Colon (tissue), 2 donors: ENCODE measurements around the gene ADH4.
"Not testable (repeated sequence)": the region's sequence is repeated elsewhere in the genome, so short reads cannot be mapped to it uniquely, and the experiment has no call there.

Experiments
- FAIRE-seq: peaks from 2 replicates; lab custom pipeline; 2012; peaks lifted over from hg19 to GRCh38; lab: Jason Lieb, UNC
- donor health status: control.
- donor health status: control.

ADH4 gene

GRCh38 chr4:99144070-99144469, at the start of gene ADH4:
TSS of gene ADH4 (minus strand) at chr4:99144297. CDS start at chr4:99144222, 75 bp downstream.
- no peak for FAIRE-seq

GRCh38 chr4:99190336-99190735, 46.2 kb upstream of the ADH4 start:
- FAIRE-seq, result no peak

- not testable (repeated sequence) for FAIRE-seq
Observed at GRCh38 chr4:99189900-99190299, 45.8 kb upstream of the ADH4 start.

- FAIRE-seq, result no peak
Observed at GRCh38 chr4:99186029-99186428, 41.9 kb upstream of the ADH4 start.

GRCh38 chr4:99185581-99185980, 41.5 kb upstream of the ADH4 start:
- FAIRE-seq, result no peak

GRCh38 chr4:99180382-99181070, 36.4 kb upstream of the ADH4 start:
- FAIRE-seq, result no peak

GRCh38 chr4:99179626-99180025, 35.5 kb upstream of the ADH4 start:
- no peak for FAIRE-seq

- FAIRE-seq, result no peak
Observed at GRCh38 chr4:99179178-99179577, 35.1 kb upstream of the ADH4 start.

GRCh38 chr4:99166544-99166943, 22.4 kb upstream of the ADH4 start:
- no peak for FAIRE-seq

GRCh38 chr4:99165978-99166377, 21.9 kb upstream of the ADH4 start:
- FAIRE-seq, result no peak

GRCh38 chr4:99161373-99162099, 17.4 kb upstream of the ADH4 start:
- FAIRE-seq, result no peak

GRCh38 chr4:99159699-99160098, 15.6 kb upstream of the ADH4 start:
- no peak for FAIRE-seq

GRCh38 chr4:99157478-99157935, 13.4 kb upstream of the ADH4 start:
- no peak for FAIRE-seq

GRCh38 chr4:99156992-99157391, 12.9 kb upstream of the ADH4 start:
- no peak for FAIRE-seq

GRCh38 chr4:99154658-99155342, 10.7 kb upstream of the ADH4 start:
- FAIRE-seq, result no peak

- FAIRE-seq, result no peak
Observed at GRCh38 chr4:99151995-99152394, 7.9 kb upstream of the ADH4 start.

GRCh38 chr4:99151452-99151851, 7.4 kb upstream of the ADH4 start:
- no peak for FAIRE-seq

GRCh38 chr4:99149426-99150019, 5.4 kb upstream of the ADH4 start:
- no peak for FAIRE-seq

- no peak for FAIRE-seq
Observed at GRCh38 chr4:99148550-99148949, 4.5 kb upstream of the ADH4 start.

GRCh38 chr4:99144587-99144986, 490 bp upstream of the ADH4 start:
- FAIRE-seq, result no peak

GRCh38 chr4:99136329-99136728, 7.8 kb downstream of the ADH4 start:
- no peak for FAIRE-seq

GRCh38 chr4:99135541-99136162, 8.4 kb downstream of the ADH4 start:
- no peak for FAIRE-seq
